Left ventricle myocardium inferior (tissue), 1 donor: Measurements from ENCODE around the gene ULK2. TPM values are rescaled to one million over a fixed set of nuclear protein-coding genes. Genes with fewer than 3 reads are reported as not detected.
A peak's percentile ranks its signal among the peaks of the same experiment; 100 is the strongest.

Experiments used
- DNase-seq: peaks from one replicate; pipeline ENCODE4 v3.0.0-alpha.2; 2020
- H3K27ac ChIP-seq: fragments of 200-600 bp; replicated peaks from 2 replicates; pipeline ENCODE4 v1.8.0; 2021
- H3K27me3 ChIP-seq: fragments of 200-600 bp; 2 replicates; pipeline ENCODE4 v1.8.0; 2021; ENCODE audit warnings: low read depth
- H3K36me3 ChIP-seq: fragments of 200-600 bp; 2 replicates; pipeline ENCODE4 v1.8.0; 2021
- H3K4me1 ChIP-seq: fragments of 200-600 bp; 2 replicates; pipeline ENCODE4 v1.8.0; 2021
- H3K4me3 ChIP-seq: fragments of 200-600 bp; 2 replicates; pipeline ENCODE4 v1.8.0; 2021; ENCODE audit warnings: mild to moderate bottlenecking, moderate library complexity
- H3K9me3 ChIP-seq: fragments of 200-600 bp; replicated peaks from 2 replicates; pipeline ENCODE4 v1.8.0; 2021
- intact Hi-C: fragments of 100-400 bp; cut with micrococcal nuclease; formaldehyde crosslinking; loops from one replicate; pipeline ENCODE4 v1.11.0; 2022
- total RNA-seq: library from RNA; stranded (reverse); fragmentation: NEBNext Ultra II Directional; extraction: Animal tissue kit (Norgen Biotek cat#: 25700); gene quantifications from one replicate; pipeline ENCODE4 v1.2.1, GENCODE V29; 2021
- TF ChIP-seq, protein P1 (sequence below): fragments of 200-600 bp; IDR thresholded peaks from 2 replicates; pipeline ENCODE4 v1.8.0; 2021; ENCODE audit warnings: antibody characterized with exemption, mild to moderate bottlenecking, borderline replicate concordance
- donor health status: DM: no; HTN: yes; CAD: no; lungs with severe emphysema.

ULK2 gene
- total RNA-seq, 1 donor from 2014 or later: 19.1 TPM

DNA sequence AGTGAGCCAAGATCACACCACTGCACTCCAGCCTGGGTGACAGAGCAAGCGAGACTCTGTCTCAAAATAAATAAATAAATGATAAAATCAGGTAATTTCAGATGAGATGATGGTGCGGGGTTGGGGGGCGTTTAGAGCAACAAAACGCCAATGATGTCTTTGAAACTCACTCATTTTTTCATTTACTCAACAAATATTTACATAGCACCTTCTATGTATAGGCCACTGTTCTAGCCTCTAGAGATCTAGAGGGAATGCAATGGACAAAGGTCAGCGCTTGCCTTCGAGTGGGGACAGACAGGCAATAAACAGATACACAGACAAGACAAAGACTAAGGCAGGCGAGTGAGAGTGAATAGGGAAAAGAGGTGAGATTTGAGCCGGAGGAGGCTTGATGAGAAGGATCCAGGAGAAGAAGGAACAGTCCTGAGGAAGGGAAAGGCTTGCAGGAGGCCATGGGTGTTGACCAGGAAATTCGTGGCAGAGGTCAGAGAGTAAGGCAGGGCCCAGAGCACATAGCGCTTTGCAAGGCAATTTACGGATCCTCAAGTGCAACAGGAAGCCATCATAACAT is 133.7 kb downstream of the ULK2 start:
- H3K27me3 ChIP-seq: no peaks in the 10 kb centered on the region
- no peak overlapping the region for H3K4me3 ChIP-seq
- no peak for DNase-seq
- no peak overlapping the region for H3K27ac ChIP-seq
- intact Hi-C loops: no loop called here
- peaks cover 6% of the 10 kb centered on the region for H3K4me1 ChIP-seq
- H3K36me3 ChIP-seq: no peaks in the 10 kb centered on the region
- no peaks in the 10 kb centered on the region for H3K9me3 ChIP-seq
- TF ChIP-seq, protein P1, sequence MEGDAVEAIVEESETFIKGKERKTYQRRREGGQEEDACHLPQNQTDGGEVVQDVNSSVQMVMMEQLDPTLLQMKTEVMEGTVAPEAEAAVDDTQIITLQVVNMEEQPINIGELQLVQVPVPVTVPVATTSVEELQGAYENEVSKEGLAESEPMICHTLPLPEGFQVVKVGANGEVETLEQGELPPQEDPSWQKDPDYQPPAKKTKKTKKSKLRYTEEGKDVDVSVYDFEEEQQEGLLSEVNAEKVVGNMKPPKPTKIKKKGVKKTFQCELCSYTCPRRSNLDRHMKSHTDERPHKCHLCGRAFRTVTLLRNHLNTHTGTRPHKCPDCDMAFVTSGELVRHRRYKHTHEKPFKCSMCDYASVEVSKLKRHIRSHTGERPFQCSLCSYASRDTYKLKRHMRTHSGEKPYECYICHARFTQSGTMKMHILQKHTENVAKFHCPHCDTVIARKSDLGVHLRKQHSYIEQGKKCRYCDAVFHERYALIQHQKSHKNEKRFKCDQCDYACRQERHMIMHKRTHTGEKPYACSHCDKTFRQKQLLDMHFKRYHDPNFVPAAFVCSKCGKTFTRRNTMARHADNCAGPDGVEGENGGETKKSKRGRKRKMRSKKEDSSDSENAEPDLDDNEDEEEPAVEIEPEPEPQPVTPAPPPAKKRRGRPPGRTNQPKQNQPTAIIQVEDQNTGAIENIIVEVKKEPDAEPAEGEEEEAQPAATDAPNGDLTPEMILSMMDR: no peak

GRCh38 chr17:19731626-19732025 is 136.1 kb downstream of the ULK2 start:
- no peaks in the 10 kb centered on the region for H3K27me3 ChIP-seq
- no peak for DNase-seq

GRCh38 chr17:19730843-19731242 is 136.9 kb downstream of the ULK2 start:
- Histone ChIP-seq H3K9me3 (no peaks in the 10 kb centered on the region), H3K27ac (peak overlapping the region; percentile 1)
- DNase-seq: no peak

More at GRCh38 chr17:19731626-19732025, 136.1 kb downstream of the ULK2 start:
- Histone ChIP-seq H3K9me3 (no peaks in the 10 kb centered on the region), H3K4me3 (no peak overlapping the region), H3K4me1 (peaks cover 30% of the 10 kb centered on the region), H3K27ac (no peak overlapping the region), H3K36me3 (no peaks in the 10 kb centered on the region)
- TF ChIP-seq, protein P1: no peak
- intact Hi-C loops: no loop called here

GRCh38 chr17:19729900-19730299 is 137.8 kb downstream of the ULK2 start:
- no peak for DNase-seq
- H3K27ac ChIP-seq: peak overlapping the region; percentile 94
- H3K4me3 ChIP-seq: no peak overlapping the region
- H3K27me3 ChIP-seq: no peaks in the 10 kb centered on the region
- H3K9me3 ChIP-seq: no peaks in the 10 kb centered on the region
- TF ChIP-seq, protein P1: no peak
- intact Hi-C loops: no loop called here
- H3K4me1 ChIP-seq: peaks cover 32% of the 10 kb centered on the region
- no peaks in the 10 kb centered on the region for H3K36me3 ChIP-seq

More at GRCh38 chr17:19730843-19731242, 136.9 kb downstream of the ULK2 start:
- TF ChIP-seq, protein P1: no peak
- Histone ChIP-seq H3K4me1 (peaks cover 32% of the 10 kb centered on the region), H3K4me3 (no peak overlapping the region), H3K36me3 (no peaks in the 10 kb centered on the region), H3K27me3 (no peaks in the 10 kb centered on the region)
- intact Hi-C loops: no loop called here

GRCh38 chr17:19728084-19728495 is 139.6 kb downstream of the ULK2 start:
- Histone ChIP-seq H3K9me3 (no peaks in the 10 kb centered on the region), H3K27ac (peak overlapping the region; percentile 94), H3K4me1 (peaks cover 40% of the 10 kb centered on the region), H3K36me3 (no peaks in the 10 kb centered on the region), H3K27me3 (no peaks in the 10 kb centered on the region), H3K4me3 (no peak overlapping the region)
- intact Hi-C loops: no loop called here
- TF ChIP-seq, protein P1: no peak
- DNase-seq: peak; percentile 88
